ENCODE measurements around the gene DAD1.
A peak's percentile ranks its signal among the peaks of the same experiment; 100 is the strongest.
"Not testable (repeated sequence)": the region's sequence is repeated elsewhere in the genome, so short reads cannot be mapped to it uniquely, and the experiment has no call there.

The DAD1 gene

GRCh38 chr14:22589096-22589839 is at the start of gene DAD1:
Gene DAD1 (minus strand): TSS chr14:22589224. CDS start chr14:22589157, 67 bp downstream.
- H3K4me3 ChIP-seq (ENCODE audit: low read depth, low read length), result peak within 1 kb of the TSS; percentile 75
- in situ Hi-C loops (cut with HindIII; ENCODE audit: low sequenced_read_pairs), result no loop called here
- TF ChIP-seq, protein P1, sequence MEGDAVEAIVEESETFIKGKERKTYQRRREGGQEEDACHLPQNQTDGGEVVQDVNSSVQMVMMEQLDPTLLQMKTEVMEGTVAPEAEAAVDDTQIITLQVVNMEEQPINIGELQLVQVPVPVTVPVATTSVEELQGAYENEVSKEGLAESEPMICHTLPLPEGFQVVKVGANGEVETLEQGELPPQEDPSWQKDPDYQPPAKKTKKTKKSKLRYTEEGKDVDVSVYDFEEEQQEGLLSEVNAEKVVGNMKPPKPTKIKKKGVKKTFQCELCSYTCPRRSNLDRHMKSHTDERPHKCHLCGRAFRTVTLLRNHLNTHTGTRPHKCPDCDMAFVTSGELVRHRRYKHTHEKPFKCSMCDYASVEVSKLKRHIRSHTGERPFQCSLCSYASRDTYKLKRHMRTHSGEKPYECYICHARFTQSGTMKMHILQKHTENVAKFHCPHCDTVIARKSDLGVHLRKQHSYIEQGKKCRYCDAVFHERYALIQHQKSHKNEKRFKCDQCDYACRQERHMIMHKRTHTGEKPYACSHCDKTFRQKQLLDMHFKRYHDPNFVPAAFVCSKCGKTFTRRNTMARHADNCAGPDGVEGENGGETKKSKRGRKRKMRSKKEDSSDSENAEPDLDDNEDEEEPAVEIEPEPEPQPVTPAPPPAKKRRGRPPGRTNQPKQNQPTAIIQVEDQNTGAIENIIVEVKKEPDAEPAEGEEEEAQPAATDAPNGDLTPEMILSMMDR (IDR thresholded peaks at IDR 0.05; ENCODE audit: low read depth, low read length, missing control alignments), result no peak
- DNase-seq (ENCODE audit: low read depth), result peak; percentile 99

DNA sequence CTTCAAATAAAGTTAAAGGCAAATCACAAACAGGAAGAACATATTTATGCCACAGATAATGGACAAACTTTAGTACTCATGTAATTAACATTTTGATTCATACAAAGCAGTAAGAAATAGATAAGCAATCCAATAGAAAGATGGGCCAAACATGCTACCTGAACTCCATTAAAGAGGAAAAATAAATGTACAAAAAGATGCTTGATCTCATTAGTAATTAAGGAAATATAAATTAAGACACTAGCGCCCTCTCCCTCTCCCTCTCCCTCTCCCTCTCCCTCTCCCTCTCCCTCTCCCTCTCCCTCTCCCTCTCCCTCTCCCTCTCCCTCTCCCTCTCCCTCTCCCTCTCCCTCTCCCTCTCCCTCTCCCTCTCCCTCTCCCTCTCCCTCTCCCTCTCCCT is 47.0 kb upstream of the DAD1 start:
- H3K4me3 ChIP-seq (ENCODE audit: low read depth, low read length); DNase-seq (ENCODE audit: low read depth); in situ Hi-C loops (cut with HindIII; ENCODE audit: low sequenced_read_pairs): not testable (repeated sequence)

- in situ Hi-C loops (cut with HindIII; ENCODE audit: low sequenced_read_pairs), result no loop called here
- no peak overlapping the region for H3K4me3 ChIP-seq (ENCODE audit: low read depth, low read length)
- DNase-seq (ENCODE audit: low read depth), result no peak
- TF ChIP-seq, protein P1 (IDR thresholded peaks at IDR 0.05; ENCODE audit: low read depth, low read length, missing control alignments), result no peak
These were observed 45.3 kb upstream of the DAD1 start for GRCh38 chr14:22634233-22634900.

GRCh38 chr14:22630486-22630885 is 41.5 kb upstream of the DAD1 start:
- no peak overlapping the region for H3K4me3 ChIP-seq (ENCODE audit: low read depth, low read length)
- DNase-seq (ENCODE audit: low read depth), result peak; percentile 98
- TF ChIP-seq, protein P1 (IDR thresholded peaks at IDR 0.05; ENCODE audit: low read depth, low read length, missing control alignments), result no peak
- in situ Hi-C loops (cut with HindIII; ENCODE audit: low sequenced_read_pairs), result no loop called here

DNA sequence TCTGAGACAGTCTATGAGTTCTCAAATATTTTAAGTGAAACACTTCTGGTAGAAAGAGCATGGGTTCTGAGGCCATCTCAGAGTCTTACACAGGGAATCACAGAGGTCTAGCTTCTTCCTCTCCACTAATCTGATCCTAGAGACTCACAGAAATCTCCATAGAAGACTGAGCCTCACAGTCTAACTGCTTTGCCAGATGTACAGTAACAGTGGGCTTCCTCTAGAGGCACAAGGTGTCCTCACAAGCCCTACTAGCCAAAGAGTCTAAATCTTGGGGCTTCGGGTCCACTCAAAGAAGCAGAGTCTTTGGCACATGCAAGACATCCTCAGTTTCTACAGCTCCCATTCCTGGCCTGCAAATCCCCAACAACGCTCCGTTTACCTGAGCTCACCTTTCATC is 41.0 kb upstream of the DAD1 start:
- no peak overlapping the region for H3K4me3 ChIP-seq (ENCODE audit: low read depth, low read length)
- in situ Hi-C loops (cut with HindIII; ENCODE audit: low sequenced_read_pairs), result no loop called here
- TF ChIP-seq, protein P1 (IDR thresholded peaks at IDR 0.05; ENCODE audit: low read depth, low read length, missing control alignments), result peak; percentile 28
- no peak for DNase-seq (ENCODE audit: low read depth)

- no peak for DNase-seq (ENCODE audit: low read depth)
- TF ChIP-seq, protein P1 (IDR thresholded peaks at IDR 0.05; ENCODE audit: low read depth, low read length, missing control alignments), result no peak
- in situ Hi-C loops (cut with HindIII; ENCODE audit: low sequenced_read_pairs), result no loop called here
- no peak overlapping the region for H3K4me3 ChIP-seq (ENCODE audit: low read depth, low read length)
These were observed 40.3 kb upstream of the DAD1 start for GRCh38 chr14:22629361-22629760.
